ENCODE data around the gene WDHD1.

Gene WDHD1

GRCh38 chr14:54947230-54947629 lies 79.7 kb downstream of the WDHD1 start:
- Histone ChIP-seq H3K14ac (ENCODE audit: low read length in 2 of 2) (no peak overlapping the region), H3K4me1 (ENCODE audit: control insufficient read depth, insufficient read depth, low read depth, low read length) (no peaks in the 10 kb centered on the region), H2BK12ac (ENCODE audit: low read length in 2 of 2) (no peak overlapping the region), H3K27ac (ENCODE audit: low read length, poor library complexity, severe bottlenecking) (no peak overlapping the region), H3K9me3 (ENCODE audit: control insufficient read depth, low read length) (no peaks in the 10 kb centered on the region), H2AFZ (ENCODE audit: low read depth, low read length) (no peak overlapping the region), H3K4ac (ENCODE audit: low read depth in 1 of 2, low read length in 2 of 2) (no peak overlapping the region), H4K91ac (ENCODE audit: low read length) (no peak overlapping the region), H3K27me3 (ENCODE audit: control insufficient read depth in 1 of 2, insufficient read depth in 1 of 2, low read length in 2 of 2) (no peaks in the 10 kb centered on the region), H2BK120ac (ENCODE audit: low read depth, low read length) (no peak overlapping the region), H3K18ac (ENCODE audit: low read depth in 1 of 2, low read length in 2 of 2) (no peak overlapping the region), H3K36me3 (ENCODE audit: control insufficient read depth in 1 of 2, insufficient read depth in 2 of 2, low read depth in 1 of 2, low read length in 2 of 2) (peaks cover 0 to 9% of the 10 kb centered on the region in 2 experiments), H2BK15ac (ENCODE audit: low read depth, poor library complexity, severe bottlenecking) (no peak overlapping the region), H3K4me2 (ENCODE audit: low read length, poor library complexity, severe bottlenecking) (no peak overlapping the region), H3K79me1 (replicated peaks; ENCODE audit: low read length, poor library complexity, severe bottlenecking) (peaks cover 2% of the 10 kb centered on the region), H2AK5ac (ENCODE audit: low read length, severe bottlenecking) (no peak overlapping the region), H4K8ac (ENCODE audit: low read length) (no peak overlapping the region), H3K23ac (ENCODE audit: low read length in 2 of 2) (no peak overlapping the region), H3K4me3 (ENCODE audit: insufficient read depth in 1 of 2, low read depth in 1 of 2, low read length in 2 of 2) (no peak overlapping the region), H3K9ac (ENCODE audit: low read length) (no peak overlapping the region), H2BK5ac (ENCODE audit: low read depth, low read length, poor library complexity, severe bottlenecking) (no peak overlapping the region)
- DNase-seq = no peak
- WGBS = 98% methylated on average over 2 of the region's 3 CpGs

- Histone ChIP-seq H2BK12ac (ENCODE audit: low read length in 2 of 2) (no peak overlapping the region), H2AFZ (ENCODE audit: low read depth, low read length) (no peak overlapping the region), H3K9ac (ENCODE audit: low read length) (no peak overlapping the region), H3K4me2 (ENCODE audit: low read length, poor library complexity, severe bottlenecking) (no peak overlapping the region), H3K23ac (ENCODE audit: low read length in 2 of 2) (no peak overlapping the region), H3K27me3 (ENCODE audit: control insufficient read depth in 1 of 2, insufficient read depth in 1 of 2, low read length in 2 of 2) (no peaks in the 10 kb centered on the region), H4K8ac (ENCODE audit: low read length) (no peak overlapping the region), H2BK5ac (ENCODE audit: low read depth, low read length, poor library complexity, severe bottlenecking) (no peak overlapping the region), H3K4me1 (ENCODE audit: control insufficient read depth, insufficient read depth, low read depth, low read length) (no peaks in the 10 kb centered on the region), H2AK5ac (ENCODE audit: low read length, severe bottlenecking) (no peak overlapping the region), H2BK15ac (ENCODE audit: low read depth, poor library complexity, severe bottlenecking) (no peak overlapping the region), H3K9me3 (ENCODE audit: control insufficient read depth, low read length) (no peaks in the 10 kb centered on the region), H3K36me3 (ENCODE audit: control insufficient read depth in 1 of 2, insufficient read depth in 2 of 2, low read depth in 1 of 2, low read length in 2 of 2) (peaks cover 0 to 9% of the 10 kb centered on the region in 2 experiments), H3K18ac (ENCODE audit: low read depth in 1 of 2, low read length in 2 of 2) (no peak overlapping the region), H2BK120ac (ENCODE audit: low read depth, low read length) (no peak overlapping the region), H4K91ac (ENCODE audit: low read length) (no peak overlapping the region), H3K14ac (ENCODE audit: low read length in 2 of 2) (no peak overlapping the region), H3K4me3 (ENCODE audit: insufficient read depth in 1 of 2, low read depth in 1 of 2, low read length in 2 of 2) (no peak overlapping the region), H3K27ac (ENCODE audit: low read length, poor library complexity, severe bottlenecking) (no peak overlapping the region), H3K79me1 (replicated peaks; ENCODE audit: low read length, poor library complexity, severe bottlenecking) (peaks cover 2% of the 10 kb centered on the region), H3K4ac (ENCODE audit: low read depth in 1 of 2, low read length in 2 of 2) (no peak overlapping the region)
- no peak for DNase-seq
- whole genome bisulfite sequencing = 100% methylated on average over 3 of the region's 4 CpGs
Observed at GRCh38 chr14:54946500-54946899, 80.4 kb downstream of the WDHD1 start.

GRCh38 chr14:54944737-54945391 lies 82.0 kb downstream of the WDHD1 start:
- Histone ChIP-seq H4K91ac (ENCODE audit: low read length) (no peak overlapping the region), H3K9ac (ENCODE audit: low read length) (no peak overlapping the region), H3K18ac (ENCODE audit: low read depth in 1 of 2, low read length in 2 of 2) (no peak overlapping the region), H3K36me3 (ENCODE audit: control insufficient read depth in 1 of 2, insufficient read depth in 2 of 2, low read depth in 1 of 2, low read length in 2 of 2) (peaks cover 9 to 11% of the 10 kb centered on the region in 2 experiments), H3K4me3 (ENCODE audit: insufficient read depth in 1 of 2, low read depth in 1 of 2, low read length in 2 of 2) (no peak overlapping the region), H3K27ac (ENCODE audit: low read length, poor library complexity, severe bottlenecking) (no peak overlapping the region), H2BK15ac (ENCODE audit: low read depth, poor library complexity, severe bottlenecking) (no peak overlapping the region), H3K23ac (ENCODE audit: low read length in 2 of 2) (no peak overlapping the region), H2AK5ac (ENCODE audit: low read length, severe bottlenecking) (no peak overlapping the region), H3K4ac (ENCODE audit: low read depth in 1 of 2, low read length in 2 of 2) (no peak overlapping the region), H2AFZ (ENCODE audit: low read depth, low read length) (no peak overlapping the region), H3K9me3 (ENCODE audit: control insufficient read depth, low read length) (no peaks in the 10 kb centered on the region), H2BK120ac (ENCODE audit: low read depth, low read length) (no peak overlapping the region), H3K79me1 (replicated peaks; ENCODE audit: low read length, poor library complexity, severe bottlenecking) (peaks cover 2% of the 10 kb centered on the region), H3K4me1 (ENCODE audit: control insufficient read depth, insufficient read depth, low read depth, low read length) (no peaks in the 10 kb centered on the region), H4K8ac (ENCODE audit: low read length) (no peak overlapping the region), H2BK12ac (ENCODE audit: low read length in 2 of 2) (no peak overlapping the region), H2BK5ac (ENCODE audit: low read depth, low read length, poor library complexity, severe bottlenecking) (no peak overlapping the region), H3K14ac (ENCODE audit: low read length in 2 of 2) (no peak overlapping the region), H3K4me2 (ENCODE audit: low read length, poor library complexity, severe bottlenecking) (no peak overlapping the region), H3K27me3 (ENCODE audit: control insufficient read depth in 1 of 2, insufficient read depth in 1 of 2, low read length in 2 of 2) (no peaks in the 10 kb centered on the region)
- WGBS = 97% methylated on average over 9 of the region's 9 CpGs
- DNase-seq = no peak

GRCh38 chr14:54942913-54943312 lies 84.0 kb downstream of the WDHD1 start:
- H2BK12ac ChIP-seq (ENCODE audit: low read length in 2 of 2) = no peak overlapping the region
- no peaks in the 10 kb centered on the region for H3K9me3 ChIP-seq (ENCODE audit: control insufficient read depth, low read length)
- H2AFZ ChIP-seq (ENCODE audit: low read depth, low read length) = no peak overlapping the region
- WGBS = 98% methylated on average over 4 of the region's 4 CpGs
- no peaks in the 10 kb centered on the region for H3K79me1 ChIP-seq (replicated peaks; ENCODE audit: low read length, poor library complexity, severe bottlenecking)
- peaks cover under 1 to 11% of the 10 kb centered on the region in 2 experiments for H3K36me3 ChIP-seq (ENCODE audit: control insufficient read depth in 1 of 2, insufficient read depth in 2 of 2, low read depth in 1 of 2, low read length in 2 of 2)
- H3K27ac ChIP-seq (ENCODE audit: low read length, poor library complexity, severe bottlenecking) = no peak overlapping the region
- no peak overlapping the region for H3K18ac ChIP-seq (ENCODE audit: low read depth in 1 of 2, low read length in 2 of 2)
- H3K4me1 ChIP-seq (ENCODE audit: control insufficient read depth, insufficient read depth, low read depth, low read length) = no peaks in the 10 kb centered on the region
- H3K14ac ChIP-seq (ENCODE audit: low read length in 2 of 2) = no peak overlapping the region
- no peak overlapping the region for H4K91ac ChIP-seq (ENCODE audit: low read length)
- H3K4me3 ChIP-seq (ENCODE audit: insufficient read depth in 1 of 2, low read depth in 1 of 2, low read length in 2 of 2) = no peak overlapping the region
- H2BK5ac ChIP-seq (ENCODE audit: low read depth, low read length, poor library complexity, severe bottlenecking) = no peak overlapping the region
- H4K8ac ChIP-seq (ENCODE audit: low read length) = no peak overlapping the region
- no peaks in the 10 kb centered on the region for H3K27me3 ChIP-seq (ENCODE audit: control insufficient read depth in 1 of 2, insufficient read depth in 1 of 2, low read length in 2 of 2)
- H3K9ac ChIP-seq (ENCODE audit: low read length) = no peak overlapping the region
- no peak overlapping the region for H3K23ac ChIP-seq (ENCODE audit: low read length in 2 of 2)
- no peak overlapping the region for H2AK5ac ChIP-seq (ENCODE audit: low read length, severe bottlenecking)
- no peak for DNase-seq
- H2BK15ac ChIP-seq (ENCODE audit: low read depth, poor library complexity, severe bottlenecking) = no peak overlapping the region
- no peak overlapping the region for H2BK120ac ChIP-seq (ENCODE audit: low read depth, low read length)
- H3K4ac ChIP-seq (ENCODE audit: low read depth in 1 of 2, low read length in 2 of 2) = no peak overlapping the region
- no peak overlapping the region for H3K4me2 ChIP-seq (ENCODE audit: low read length, poor library complexity, severe bottlenecking)

All from mesenchymal stem cell (in vitro differentiated cells and primary cell).